22Rv1 (cell line): Measurements from ENCODE around the gene EML6.

Experiments used
- H3K27ac ChIP-seq: fragments of 450-650 bp; 2 replicates; pipeline ENCODE4 v1.5.1; 2017
- ZFX ChIP-seq: fragments of 450-650 bp; IDR thresholded peaks from 2 replicates; pipeline ENCODE4 v1.6.1; 2017; ENCODE audit warnings: antibody characterized with exemption, borderline replicate concordance
- TF ChIP-seq, protein P1 (sequence below): fragments of 450-650 bp; IDR thresholded peaks from 2 replicates; pipeline ENCODE4 v1.5.1; 2017; ENCODE audit warnings: mild to moderate bottlenecking

Gene EML6

DNA sequence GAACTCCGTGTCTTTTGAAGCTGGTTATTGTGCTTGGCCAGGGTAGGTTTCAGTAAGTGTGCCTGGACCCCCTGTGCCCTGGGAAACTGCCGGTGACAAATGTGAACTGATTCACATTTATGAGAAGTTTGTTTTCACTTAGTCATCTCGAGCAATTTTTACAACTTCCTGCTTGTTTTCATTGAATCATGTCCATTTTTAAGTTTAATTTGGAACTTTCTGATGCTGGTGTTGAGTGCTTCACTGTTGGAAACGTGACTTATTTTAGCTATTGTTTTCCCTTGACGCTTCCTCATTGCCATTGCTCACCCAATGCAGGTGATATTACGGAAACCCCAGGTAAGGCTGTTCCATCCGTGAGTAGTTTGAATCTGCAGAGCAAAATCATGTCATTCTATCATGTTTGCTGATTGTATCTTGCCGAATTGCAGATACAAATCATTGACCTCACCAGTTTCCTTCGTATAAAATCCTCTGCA, 229.6 kb downstream of the EML6 start:
- peak overlapping the region; percentile 55 for H3K27ac ChIP-seq
- TF ChIP-seq, protein P1, sequence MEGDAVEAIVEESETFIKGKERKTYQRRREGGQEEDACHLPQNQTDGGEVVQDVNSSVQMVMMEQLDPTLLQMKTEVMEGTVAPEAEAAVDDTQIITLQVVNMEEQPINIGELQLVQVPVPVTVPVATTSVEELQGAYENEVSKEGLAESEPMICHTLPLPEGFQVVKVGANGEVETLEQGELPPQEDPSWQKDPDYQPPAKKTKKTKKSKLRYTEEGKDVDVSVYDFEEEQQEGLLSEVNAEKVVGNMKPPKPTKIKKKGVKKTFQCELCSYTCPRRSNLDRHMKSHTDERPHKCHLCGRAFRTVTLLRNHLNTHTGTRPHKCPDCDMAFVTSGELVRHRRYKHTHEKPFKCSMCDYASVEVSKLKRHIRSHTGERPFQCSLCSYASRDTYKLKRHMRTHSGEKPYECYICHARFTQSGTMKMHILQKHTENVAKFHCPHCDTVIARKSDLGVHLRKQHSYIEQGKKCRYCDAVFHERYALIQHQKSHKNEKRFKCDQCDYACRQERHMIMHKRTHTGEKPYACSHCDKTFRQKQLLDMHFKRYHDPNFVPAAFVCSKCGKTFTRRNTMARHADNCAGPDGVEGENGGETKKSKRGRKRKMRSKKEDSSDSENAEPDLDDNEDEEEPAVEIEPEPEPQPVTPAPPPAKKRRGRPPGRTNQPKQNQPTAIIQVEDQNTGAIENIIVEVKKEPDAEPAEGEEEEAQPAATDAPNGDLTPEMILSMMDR, result no peak
- no peak for TF ChIP-seq ZFX

DNA sequence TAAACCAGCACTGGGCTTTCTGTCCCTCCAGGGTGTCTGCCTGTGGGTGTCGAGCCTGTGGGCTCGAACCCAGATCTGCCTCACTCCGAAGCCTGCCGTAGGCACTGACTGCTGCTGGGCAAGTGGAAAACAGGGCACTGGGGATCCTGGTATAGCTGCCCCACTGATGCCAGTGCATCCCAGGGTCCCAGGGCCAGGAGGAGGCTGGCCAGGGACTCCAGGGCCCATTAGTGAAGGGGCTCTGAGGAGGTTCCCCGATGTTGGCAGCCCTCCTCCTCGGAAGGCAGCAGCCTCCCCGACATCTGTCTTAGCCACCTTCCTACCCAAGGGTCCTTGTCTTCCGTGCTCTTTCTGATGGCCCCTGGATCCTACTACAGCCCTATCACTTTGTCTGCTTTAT, 230.7 kb downstream of the EML6 start:
- H3K27ac ChIP-seq, result no peak overlapping the region
- TF ChIP-seq ZFX, result no peak
- TF ChIP-seq, protein P1, result no peak

DNA sequence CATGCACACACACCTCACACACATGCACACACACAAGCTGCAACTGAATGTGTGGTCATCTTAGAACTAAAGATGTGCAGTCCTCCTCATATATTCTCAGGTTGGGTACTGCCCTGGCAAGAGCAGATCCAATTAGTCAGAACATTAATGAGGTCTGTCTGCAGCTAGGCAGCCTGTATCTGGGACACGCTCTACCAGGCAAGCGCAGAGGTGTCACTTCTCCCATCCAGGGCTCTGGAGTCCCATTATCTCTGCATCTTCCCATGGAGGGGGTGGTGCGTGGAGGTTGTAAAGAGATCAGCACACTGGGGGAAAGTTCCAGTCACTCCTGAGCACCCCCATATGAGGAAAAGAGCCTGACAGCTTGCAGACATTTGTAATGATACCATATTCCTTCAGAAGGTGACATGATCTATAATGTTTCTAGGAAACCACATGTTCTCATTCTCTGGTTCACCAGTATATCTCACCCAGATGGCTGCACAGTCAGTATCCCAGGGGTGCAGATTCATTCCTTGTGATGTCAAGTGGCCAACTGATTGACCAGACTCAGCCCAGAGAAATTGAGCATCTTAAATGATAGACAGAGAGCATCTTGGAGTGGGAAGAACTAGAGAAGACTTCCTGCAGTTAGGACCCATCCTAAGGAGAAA, 231.4 kb downstream of the EML6 start:
- no peak overlapping the region for H3K27ac ChIP-seq
- TF ChIP-seq, protein P1, result no peak
- TF ChIP-seq ZFX, result no peak

DNA sequence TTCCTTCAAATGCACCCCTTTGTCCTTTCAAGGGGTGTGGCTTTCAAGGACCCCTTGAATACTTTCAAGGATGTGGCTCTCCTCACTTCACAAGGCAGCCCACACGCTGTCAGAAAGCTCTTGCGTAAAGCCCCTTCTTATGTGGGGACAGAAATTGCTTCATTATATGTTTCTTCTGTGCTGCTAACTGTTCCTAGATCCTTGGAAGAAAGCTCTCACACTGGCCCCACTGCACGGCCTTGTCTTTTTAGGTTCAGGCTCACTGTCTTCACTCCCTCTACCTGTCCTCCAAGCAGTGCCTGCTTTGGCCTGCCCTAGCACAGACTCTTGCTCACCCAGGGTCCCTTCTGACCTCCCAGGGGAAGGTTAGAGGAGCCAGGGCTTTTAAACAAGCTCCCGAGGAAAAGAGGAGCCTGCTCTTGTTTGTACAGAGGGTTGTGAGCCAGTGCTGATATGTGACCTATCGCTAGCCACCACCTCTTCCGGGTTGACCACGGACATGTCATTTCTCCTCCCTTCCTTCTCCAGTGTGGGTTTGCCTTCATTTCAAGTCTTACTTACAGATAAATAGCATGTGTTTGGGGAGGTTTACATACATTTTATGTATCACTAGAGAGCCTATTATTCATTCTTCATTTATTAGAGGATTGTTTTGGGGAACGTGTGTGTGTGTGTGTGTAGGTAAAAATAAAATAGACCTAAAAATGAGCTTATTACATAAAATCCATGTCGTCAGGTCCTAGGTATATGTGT, 232.1 kb downstream of the EML6 start:
- H3K27ac ChIP-seq, result peak overlapping the region; percentile 36
- TF ChIP-seq ZFX, result no peak

DNA sequence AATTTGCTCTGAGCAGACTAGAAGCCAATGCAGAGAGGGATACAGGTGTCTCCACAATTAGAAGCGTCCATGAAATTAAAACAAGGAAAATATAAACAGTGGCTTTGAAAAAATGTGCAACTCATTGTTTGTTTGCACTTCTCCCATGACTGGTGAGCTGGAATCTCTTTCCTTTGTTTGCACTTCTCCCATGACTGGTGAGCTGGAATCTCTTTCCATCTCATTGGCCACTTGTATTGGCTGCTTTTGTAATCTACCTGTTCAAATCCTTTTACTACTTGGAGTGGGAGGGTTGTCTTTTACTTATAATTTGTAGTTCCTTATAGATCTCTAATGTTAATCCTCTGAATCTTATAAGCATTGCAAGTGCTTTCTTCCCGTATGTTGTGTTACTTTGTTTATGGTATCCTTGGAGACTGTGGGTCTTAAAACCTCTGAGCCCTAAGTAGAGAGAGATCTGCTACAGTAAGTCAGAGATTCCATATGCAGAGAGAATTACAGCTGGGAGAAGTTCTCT, 232.7 kb downstream of the EML6 start:
- TF ChIP-seq ZFX, result no peak
- TF ChIP-seq, protein P1, result no peak
- peak overlapping the region; percentile 36 for H3K27ac ChIP-seq

DNA sequence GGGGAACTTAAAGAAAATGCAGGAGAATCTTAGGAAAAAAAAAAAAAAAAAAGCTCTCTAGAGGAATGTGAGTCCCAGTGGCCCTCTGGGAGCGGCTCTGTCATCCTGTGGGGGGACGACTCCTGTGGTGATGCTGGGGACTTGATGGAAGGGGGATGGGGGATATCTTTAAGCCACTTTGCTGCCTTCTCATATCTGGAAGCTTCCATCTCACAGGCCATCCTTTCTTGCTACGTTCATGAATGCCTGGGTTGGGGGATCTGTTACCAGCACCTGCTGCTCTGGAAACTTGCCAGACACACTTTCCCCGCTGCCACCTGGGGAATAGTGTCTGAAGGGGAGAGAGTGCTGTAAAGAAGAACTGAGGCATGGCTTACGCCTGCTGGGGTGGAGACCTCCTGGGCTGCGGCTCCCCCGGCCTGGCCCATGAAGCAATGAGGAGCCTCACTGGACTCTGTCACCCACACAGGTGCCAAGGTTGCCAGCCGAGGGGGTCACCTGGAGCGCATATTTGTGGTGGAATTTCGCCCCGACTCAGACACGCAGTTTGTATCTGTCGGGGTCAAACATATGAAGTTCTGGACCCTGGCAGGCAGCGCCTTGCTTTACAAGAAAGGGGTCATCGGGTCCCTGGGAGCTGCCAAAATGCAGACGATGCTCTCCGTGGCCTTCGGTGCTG, 234.0 kb downstream of the EML6 start:
- no peak overlapping the region for H3K27ac ChIP-seq
- TF ChIP-seq, protein P1, result no peak
- no peak for TF ChIP-seq ZFX

DNA sequence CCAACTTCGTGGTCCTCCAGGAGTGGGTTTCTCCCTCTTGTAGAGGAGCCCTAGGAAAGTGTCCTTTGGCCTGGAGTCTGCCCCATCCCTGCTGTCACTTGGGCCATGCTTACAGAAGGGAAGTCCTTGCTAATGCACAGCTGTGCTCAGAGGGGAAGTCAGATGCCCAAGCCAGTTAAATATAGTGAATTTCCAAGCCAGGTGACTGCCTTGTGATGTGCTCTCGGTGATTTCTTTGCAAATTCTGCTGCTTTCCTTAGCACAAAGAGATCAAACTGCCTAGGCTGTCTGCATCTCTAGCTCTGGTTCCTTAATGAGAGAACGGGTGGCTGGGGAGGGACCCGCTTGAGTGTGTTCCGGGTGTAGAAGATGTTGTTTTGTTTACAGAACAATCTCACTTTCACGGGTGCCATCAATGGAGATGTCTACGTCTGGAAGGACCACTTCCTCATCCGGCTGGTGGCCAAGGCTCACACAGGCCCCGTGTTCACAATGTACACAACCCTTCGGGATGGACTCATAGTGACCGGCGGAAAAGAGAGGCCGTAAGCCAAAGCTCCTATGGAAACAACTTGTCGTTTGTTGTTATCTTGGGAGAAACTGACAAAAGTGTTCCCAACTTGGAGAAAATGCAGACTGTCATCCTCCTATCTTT, 235.4 kb downstream of the EML6 start:
- H3K27ac ChIP-seq, result no peak overlapping the region
- TF ChIP-seq, protein P1, result no peak
- TF ChIP-seq ZFX, result no peak
